Suprapubic skin (tissue), 3 donors: ENCODE results near the gene GRID1.

Source experiments
- CTCF ChIP-seq, 2 donors: fragments of 200-600 bp in 1 of 2; fragments of 450-650 bp in 1 of 2; sonication (generic) in 1 of 2; IDR thresholded peaks; one replicate each; pipeline ENCODE4 v1.5.1; 2016 to 2019; ENCODE audit warnings: antibody characterized with exemption in 2 of 2, mild to moderate bottlenecking in 1 of 2, moderate library complexity in 1 of 2
- EP300 ChIP-seq: sonication (generic); formaldehyde crosslinking; IDR thresholded peaks from one replicate; pipeline ENCODE4 v1.6.1; 2017; ENCODE audit warnings: antibody characterized with exemption
- POLR2A ChIP-seq, 2 donors: fragments of 450-650 bp; IDR thresholded peaks; one replicate each; pipeline ENCODE4 v1.6.1; 2017; ENCODE audit warnings: antibody characterized with exemption in 2 of 2, mild to moderate bottlenecking in 2 of 2, moderate library complexity in 2 of 2

- TF ChIP-seq CTCF (IDR thresholded peaks at IDR 0.05) (no peak), EP300 (no peak), POLR2A (IDR thresholded peaks at IDR 0.05) (no peak)
These were observed 292.3 kb downstream of the GRID1 start for GRCh38 chr10:86074294-86074693.
